Mesenchymal stem cell (in vitro differentiated cells and primary cell): ENCODE measurements around the gene ARAF. TPM values are rescaled to one million over a fixed set of nuclear protein-coding genes. Genes with fewer than 3 reads are reported as not detected.

ENCODE experiments used
- small RNA-seq: library from polyadenylated mRNA; stranded (forward); fragments of <200 nt; extraction: miRNeasy Mini kit (QIAGEN cat#:217004); gene quantifications from one replicate; pipeline ENCODE3, GENCODE V24; 2013; ENCODE audit warnings: low read depth

The ARAF gene

Small RNA genes lying within 50 kb of the gene (small RNA-seq; reads per million reads assigned to genes)
- not detected for gene MIR4769
